ELR (cell line): ENCODE measurements around the gene KIFBP.
A peak's percentile ranks its signal among the peaks of the same experiment; 100 is the strongest.
"Not testable (repeated sequence)": the region's sequence is repeated elsewhere in the genome, so short reads cannot be mapped to it uniquely, and the experiment has no call there.

ENCODE experiments used
- DNase-seq: peaks from one replicate; pipeline ENCODE4 v3.0.0-alpha.2; 2015; ENCODE audit warnings: low read depth

Gene KIFBP

DNA sequence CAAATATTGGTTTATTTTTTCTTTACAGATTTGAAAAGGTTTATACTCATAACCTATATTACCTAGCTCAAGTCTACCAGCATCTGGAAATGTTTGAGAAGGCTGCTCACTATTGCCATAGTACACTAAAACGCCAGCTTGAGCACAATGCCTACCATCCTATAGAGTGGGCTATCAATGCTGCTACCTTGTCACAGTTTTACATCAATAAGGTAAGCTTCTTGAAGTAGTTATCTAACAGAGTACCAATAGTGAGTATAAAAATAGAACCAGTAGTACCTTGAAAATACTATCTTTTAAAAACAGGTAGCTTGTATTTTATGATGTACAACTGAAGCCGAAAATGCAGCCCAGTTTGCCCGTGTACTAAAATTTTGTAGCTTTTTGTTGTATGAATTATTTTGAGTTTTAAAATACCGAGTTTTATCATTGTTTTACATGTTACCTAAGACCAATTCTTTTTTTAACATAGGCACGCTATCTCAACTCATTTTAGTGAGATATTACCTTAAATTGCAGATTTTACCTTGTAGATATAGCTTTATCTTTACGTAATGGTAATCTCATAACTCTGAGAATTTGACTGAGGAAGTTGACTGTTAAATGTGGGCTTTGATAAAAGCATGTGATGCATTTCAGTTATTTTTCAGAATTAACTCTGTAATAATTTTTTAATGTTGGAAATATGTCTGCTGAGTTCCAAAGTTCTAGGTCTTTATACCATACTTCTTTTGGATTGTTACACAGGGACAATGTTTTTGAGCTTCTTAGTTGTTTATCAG lies 17.3 kb downstream of the KIFBP start:
- DNase-seq: no peak

DNA sequence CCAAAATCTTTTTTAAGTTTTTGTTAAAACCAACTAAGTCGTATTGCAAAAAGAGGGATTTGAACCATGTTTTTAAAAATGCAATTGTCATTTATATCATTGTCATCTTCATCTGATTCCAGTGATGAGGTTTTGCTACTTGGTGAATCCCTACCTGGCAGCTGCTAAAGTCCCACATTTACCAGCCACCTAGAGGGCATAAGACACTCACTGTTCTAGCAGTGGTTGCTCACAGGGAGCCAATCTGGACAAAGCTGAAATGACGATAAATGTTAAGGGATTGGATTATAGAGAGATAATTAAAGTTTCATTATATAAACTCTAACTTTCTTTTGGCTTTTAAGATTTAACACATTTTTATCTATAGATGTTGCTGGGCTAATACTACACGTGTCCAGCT lies 18.7 kb downstream of the KIFBP start:
- DNase-seq: no peak

DNA sequence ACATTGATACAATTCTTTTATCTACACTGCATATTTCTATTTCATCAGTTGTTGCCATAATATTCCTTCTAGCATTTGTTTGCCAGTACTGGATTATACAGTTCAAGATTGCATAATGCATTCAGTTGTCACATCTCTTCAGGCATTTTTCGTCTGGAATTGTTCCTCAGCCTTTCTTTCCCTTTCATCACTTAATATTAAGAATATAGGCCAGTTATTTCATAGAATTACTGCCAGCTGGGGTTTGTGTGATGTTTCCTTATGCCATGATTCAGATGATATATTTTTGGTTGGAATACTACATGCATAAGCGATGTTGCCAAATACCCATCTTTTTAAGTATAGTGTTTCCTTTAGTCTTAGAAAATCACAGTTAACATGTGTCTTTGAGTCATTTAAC lies 20.8 kb downstream of the KIFBP start:
- DNase-seq: no peak

DNA sequence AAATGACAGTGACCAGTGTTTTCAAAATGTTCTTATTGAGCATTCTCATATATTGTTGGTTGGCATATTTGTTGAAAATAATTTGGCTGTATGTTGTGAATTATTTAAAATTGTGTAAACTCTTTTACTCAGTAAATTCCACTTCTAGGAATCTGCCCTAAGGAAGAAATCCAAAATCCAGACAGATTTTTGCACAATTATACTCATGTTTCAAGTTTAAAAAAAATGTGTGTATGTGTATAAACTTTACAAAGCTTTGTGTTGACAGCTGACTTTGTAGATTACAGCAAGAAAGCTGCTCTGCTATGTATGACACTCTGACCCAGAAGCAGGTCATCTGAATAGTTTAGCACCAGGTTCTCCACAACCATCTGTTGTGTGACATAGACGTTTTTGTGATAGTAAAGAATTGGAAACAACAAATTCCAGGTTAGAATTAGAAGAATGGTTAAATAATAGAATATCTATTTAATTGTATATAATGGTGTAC lies 21.6 kb downstream of the KIFBP start:
- no peak for DNase-seq

GRCh38 chr10:69012778-69013177 lies 24.2 kb downstream of the KIFBP start:
- peak; percentile 57 for DNase-seq

DNA sequence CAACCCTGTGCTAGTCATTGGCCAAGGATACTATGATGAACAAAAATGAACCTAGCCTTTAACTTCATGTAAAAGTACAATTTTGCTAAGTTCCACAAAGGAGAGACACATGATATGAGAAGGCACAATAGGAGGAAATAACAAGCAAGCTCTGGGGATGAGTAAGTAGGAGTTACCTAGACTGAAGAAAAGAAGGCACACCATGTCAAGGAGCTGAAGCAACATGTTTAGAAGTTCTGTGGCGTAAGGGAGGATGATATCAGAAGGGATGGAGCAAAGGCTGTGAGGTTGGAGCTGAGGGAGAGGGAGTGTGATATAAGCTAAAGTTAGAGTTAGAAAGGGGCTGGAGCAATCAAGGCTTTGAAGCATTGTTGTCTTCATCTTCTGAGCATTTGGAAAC lies 25.6 kb downstream of the KIFBP start:
- DNase-seq: peak; percentile 53

DNA sequence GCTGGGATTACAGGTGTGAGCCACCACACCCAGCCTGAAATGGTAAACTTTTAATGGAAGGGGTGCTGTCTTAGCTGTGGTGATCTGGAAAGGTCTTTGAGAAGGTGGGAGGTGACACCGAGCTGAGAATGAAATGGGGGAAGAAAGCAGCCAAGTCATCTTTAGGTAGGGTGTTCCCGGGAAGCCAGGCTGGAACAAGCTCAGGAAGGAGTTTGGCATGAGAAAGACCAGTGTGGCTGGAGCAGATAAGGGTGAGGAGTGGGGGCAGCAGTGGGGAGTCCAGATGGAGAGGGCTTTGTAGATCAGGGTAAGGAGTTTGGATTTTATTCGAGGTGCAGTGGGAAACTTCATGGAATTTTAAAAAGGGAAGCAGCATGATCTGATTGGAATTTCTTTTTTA lies 30.0 kb downstream of the KIFBP start:
- DNase-seq: no peak

GRCh38 chr10:69022611-69023010 lies 34.0 kb downstream of the KIFBP start:
- DNase-seq: no peak

DNA sequence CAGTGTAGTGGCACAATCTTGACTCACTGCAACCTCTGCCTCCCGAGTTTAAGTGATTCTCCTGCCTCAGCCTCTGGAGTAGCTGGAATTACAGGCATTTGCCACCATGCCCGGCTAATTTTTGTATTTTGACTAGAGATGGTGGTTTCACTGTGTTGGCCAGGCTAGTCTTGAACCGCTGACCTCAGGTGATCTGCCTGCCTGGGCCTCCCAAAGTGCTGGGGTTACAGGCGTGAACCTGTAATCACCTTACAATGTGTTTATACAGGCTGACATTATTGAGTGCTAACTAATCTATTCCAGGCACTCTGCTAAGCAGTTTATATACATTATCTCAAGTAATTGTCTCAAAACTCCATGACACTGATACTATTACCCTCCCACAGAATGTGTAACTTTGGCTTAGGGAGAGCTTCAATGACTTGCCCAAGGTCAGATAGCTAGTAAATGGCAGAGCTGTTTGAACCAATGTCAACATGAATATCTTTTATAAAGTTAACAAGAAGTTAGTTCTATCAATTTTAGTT lies 36.8 kb downstream of the KIFBP start:
- no peak for DNase-seq

DNA sequence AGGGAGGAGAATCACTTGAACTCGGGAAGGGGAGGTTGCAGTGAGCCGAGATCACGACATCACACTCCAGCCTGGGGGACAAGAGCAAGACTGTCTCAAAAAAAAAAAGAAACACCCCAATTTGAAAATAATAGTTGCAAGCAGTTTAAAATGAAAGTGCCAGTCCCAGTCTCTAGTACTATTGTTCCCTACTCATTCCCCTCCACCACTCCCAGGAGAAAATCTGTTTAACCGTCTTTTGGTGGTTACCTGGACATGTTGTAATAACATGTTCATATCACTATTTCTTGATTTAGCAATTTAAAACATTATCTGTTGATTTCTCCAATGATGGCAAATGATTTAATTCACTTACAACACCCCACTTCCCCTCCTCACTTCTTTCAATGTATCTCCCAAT lies 44.7 kb downstream of the KIFBP start:
- DNase-seq: no peak

DNA sequence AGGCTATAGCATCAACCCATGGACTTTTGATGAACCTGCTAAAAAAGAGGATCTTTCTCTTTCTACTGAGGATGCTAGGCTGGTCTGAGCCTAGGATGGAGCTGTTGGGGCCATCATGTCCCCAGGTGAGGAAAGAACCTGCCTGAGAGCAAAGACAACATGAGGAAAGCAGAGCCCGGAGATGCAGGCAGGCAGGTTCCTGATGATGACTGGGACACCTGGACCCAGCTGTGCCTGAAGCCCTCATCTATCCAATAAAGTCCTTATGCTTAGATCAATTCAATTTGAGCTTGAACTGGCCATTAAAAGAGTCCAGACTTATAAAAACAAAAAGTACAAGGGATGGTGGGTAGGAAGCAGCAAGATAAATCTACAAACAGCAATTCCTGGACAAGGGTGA lies 48.9 kb downstream of the KIFBP start:
- no peak for DNase-seq

- not testable (repeated sequence) for DNase-seq
These were observed 52.3 kb downstream of the KIFBP start for GRCh38 chr10:69040904-69041303.

DNA sequence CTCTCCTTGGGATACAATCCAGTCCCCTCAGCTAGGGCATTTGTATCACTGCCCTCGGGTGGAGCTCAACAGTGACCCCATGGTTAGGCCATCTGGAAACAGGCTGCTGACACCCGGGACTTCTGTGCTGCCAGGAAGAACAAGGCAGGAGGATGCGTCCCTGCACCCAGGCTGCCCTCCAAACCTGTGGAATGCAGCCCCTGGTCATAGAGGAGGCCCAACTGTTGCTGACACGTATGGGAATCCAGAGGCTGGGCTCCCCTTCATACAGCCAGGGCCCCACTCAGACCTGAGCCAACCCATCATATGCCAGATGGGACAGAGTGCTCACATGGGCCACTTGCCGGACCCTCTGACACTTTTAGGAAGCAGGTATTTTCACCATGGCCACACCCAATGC lies 53.8 kb downstream of the KIFBP start:
- no peak for DNase-seq

DNA sequence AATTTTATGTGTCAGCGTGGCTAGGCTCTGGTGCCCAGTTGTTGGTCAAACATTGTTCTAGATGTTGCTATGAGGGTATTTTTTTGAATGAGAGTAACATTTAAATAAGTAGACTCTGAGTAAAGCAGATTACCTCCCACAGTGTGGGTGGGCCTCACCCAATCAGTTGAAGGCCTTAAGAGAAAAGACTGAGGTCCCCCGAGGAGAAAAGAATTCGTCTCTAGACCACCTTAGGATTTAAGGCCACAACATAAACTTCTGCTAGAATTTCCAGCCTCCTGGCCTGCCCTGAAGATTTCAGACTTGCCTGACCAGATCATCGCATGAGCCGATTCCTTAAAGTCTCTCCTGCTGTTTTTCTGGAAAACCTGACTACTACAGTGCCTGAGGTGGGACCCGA lies 54.2 kb downstream of the KIFBP start:
- no peak for DNase-seq

DNA sequence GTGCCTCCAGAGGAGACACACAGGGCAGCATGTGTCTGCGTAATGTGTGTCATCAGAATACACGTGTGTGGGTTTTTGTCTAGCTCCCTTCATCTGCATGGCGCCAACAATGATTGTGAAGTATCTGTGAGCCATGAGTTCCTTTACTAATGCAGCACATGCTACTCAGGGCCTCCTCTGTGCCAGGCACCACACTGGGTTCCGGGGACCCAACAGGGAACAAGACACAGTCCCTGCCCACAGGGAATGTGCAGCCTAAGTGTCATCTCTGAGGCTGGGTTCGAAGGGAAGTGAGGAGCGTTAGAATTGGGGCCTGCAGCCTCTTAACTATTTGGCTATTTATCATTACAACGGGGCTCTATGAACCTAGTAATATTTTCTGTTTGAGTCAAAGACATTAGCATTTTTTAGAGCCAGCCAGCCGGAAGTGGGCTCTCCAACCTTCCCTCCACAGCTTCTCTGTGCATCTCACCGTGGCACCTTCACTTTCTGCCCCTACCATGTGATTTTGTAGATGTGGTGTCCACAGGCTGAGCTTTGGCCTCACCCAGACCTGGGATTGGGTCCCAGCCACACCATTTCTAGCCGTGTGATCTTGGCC lies 55.4 kb downstream of the KIFBP start:
- no peak for DNase-seq

DNA sequence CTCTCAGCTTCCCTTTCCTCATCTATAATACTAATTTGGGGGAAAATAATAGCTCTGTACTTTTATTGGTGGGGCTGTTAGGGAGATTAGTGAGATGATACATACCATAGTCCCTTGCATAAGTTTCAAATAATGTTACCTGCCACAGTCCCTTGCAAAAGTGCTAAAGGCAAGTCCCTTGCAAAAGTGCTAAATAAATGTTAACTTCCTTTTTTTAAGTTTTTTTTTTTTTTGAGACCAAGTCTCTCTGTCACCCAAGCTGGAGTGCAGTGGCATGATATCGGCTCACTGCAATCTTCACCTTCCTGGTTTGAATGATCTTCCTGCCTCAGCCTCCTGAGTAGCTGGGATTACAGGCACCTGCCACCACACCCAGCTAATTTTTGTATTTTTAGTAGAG lies 55.9 kb downstream of the KIFBP start:
- no peak for DNase-seq

DNA sequence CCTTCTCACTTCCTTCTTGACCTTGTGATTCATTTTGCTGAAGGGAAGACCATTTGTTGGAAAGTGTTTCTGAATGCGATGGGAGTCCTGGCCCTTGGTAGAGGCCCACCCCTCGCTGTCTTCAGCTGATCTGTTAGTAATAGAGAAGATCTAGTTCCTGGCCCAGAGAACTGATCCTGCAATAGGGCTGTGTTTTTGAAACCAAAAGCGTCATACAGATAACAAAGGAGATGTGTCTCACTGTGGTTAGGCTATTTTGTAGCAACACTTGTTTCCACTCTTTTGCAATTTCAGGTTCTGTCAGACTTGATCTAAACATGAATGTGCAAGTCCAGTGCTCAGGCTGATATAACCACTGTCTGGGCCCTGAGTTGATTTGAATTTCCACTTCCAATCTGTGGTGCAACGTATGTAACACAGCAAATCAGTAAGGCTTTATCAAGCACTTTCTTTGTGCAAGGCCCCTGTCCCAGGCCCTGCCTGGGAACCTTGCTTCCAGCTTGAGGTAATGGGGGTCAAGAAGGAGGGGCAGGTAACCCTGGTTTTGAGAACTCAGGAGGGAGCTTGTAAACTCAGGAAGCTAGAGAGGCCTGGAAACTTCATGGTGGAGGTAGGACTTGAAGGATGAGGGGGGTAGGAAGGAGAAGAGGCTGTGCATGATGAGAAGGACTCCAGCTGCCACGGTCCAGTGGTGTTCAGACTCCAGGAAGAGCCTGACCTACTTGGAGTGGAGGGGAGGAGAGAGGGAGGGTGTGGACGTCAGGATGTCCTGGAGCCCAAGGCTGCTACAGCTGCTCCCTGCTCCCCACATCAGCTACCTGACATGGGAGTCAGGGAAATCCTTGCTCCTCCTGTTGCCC lies 57.1 kb downstream of the KIFBP start:
- peak; percentile 24 for DNase-seq

DNA sequence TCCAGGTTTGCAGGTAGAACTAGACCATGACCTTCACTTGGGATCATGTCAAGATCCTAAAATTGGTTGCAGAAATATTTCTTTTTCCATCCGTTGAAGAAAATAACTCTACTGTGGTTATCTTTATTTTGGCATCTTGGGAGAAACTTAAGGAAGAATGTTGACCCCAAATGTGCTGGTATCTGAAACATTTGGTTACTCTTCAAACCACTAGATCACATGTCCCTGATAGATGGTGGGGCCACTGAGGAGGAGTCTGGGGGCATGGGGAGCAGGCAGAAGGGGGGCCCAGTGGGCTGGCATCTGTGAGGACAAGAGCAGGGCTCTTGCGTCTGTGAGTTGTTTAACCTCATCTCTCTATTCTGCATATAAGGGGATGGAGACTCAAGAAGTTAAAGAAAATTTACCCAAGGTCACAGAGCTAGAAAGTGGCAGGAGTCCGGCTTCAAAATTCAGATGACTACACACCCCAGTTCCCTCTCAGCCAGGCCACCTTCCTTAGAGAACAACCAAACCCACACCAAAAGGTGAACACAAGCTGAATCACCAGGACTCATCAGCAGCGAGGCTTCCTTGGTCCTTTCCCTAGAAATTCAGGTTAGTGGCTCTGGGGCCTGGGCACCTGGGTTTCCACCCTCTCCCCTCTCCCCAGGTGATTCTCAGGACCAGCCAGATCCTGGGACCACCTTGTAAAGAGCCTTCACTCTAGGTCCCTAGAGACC lies 58.7 kb downstream of the KIFBP start:
- DNase-seq: no peak

GRCh38 chr10:69048103-69048502 lies 59.5 kb downstream of the KIFBP start:
- peak; percentile 24 for DNase-seq

DNA sequence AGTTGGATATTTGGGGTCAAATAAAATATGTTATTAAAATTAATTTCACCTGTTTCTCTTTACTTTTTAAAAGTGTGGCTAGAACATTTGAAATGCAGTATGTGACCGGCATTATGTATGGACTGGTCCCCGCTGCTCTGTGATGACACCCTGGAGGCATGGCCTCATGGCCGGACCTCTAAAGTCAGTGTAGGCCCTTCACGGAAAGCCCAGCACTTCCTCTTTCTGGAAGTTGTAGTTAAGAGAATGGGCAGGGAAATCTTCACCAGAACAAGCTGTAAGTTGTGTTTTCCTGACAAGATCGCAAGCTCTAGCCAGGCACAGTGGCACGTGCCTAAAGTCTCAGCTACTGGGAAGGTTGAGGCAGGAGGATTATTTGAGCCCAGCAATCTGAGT lies 61.0 kb downstream of the KIFBP start:
- no peak for DNase-seq

- peak; percentile 44 for DNase-seq
These were observed 62.7 kb downstream of the KIFBP start for GRCh38 chr10:69051303-69051702.
